Measurements from ENCODE around the gene MDM2.

DNA sequence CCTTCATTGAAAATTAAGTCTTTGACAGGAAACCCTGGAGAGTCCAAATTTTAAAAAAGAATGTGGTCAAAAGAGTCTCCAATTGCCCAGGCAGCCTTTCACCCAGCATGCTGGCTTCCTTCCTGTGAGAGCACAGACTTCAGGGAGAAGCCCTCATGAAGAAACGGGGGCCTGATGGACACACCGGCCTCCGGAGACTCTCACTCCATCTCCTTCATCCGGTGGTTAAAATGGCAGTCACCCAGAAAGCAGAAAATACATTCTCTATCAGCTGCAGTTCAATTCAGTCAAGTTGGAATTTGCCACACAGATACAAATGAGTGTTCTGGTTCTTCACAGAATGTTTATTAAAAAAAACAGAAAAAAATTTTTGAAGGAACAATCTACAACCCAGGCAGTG is 68.5 kb downstream of the MDM2 start:
- no peak for TF ChIP-seq REST (IDR thresholded peaks at IDR 0.05; ENCODE audit: insufficient read depth in 1 of 2, low read depth in 2 of 2, low read length in 2 of 2)
- no peak for TF ChIP-seq TAF1 (IDR thresholded peaks at IDR 0.05; ENCODE audit: borderline replicate concordance, insufficient read depth, low read length)

Measured in PFSK-1 (cell line).